ENCODE data around the gene FGF14.
A peak's percentile ranks its signal among the peaks of the same experiment; 100 is the strongest.

The FGF14 gene

DNA sequence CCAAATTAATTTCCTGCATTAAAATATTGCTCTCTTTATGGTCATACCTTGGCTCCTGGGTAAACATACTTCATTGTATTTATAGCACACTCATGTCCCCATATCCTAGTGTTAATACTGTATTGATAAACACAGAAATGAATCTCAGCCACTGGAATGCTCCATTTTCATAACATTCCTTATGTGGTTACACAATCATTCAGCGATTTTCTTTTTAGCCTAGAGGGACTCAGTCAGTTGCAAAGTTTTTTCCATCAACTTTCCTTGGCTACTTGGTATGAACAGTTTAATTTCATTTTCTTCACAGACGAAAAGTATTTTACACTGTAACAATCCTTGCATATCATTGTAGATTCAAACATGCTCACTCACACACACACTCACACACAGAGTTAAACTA is 471.5 kb downstream of the FGF14 start:
- DNase-seq (ENCODE audit: low read depth): no peak

DNA sequence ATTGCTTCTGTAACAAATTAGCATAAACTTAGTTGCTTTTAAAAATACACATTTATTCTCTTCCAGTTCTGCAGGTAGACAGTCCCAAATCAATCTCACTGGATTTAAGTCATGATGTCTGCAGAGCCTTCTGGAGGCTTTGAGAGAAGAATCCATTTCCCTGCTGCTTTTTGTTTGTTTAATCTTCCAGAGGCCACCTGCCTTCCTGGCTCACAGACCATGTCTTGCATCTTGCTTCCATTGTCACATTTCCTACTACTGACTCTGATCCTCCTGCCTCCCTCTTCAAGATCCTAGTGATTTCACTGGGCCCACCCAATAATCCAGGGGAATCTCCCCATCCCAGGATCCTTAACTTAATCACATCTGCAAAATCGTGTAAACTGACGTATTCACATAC is 476.1 kb downstream of the FGF14 start:
- DNase-seq (ENCODE audit: low read depth): no peak

DNA sequence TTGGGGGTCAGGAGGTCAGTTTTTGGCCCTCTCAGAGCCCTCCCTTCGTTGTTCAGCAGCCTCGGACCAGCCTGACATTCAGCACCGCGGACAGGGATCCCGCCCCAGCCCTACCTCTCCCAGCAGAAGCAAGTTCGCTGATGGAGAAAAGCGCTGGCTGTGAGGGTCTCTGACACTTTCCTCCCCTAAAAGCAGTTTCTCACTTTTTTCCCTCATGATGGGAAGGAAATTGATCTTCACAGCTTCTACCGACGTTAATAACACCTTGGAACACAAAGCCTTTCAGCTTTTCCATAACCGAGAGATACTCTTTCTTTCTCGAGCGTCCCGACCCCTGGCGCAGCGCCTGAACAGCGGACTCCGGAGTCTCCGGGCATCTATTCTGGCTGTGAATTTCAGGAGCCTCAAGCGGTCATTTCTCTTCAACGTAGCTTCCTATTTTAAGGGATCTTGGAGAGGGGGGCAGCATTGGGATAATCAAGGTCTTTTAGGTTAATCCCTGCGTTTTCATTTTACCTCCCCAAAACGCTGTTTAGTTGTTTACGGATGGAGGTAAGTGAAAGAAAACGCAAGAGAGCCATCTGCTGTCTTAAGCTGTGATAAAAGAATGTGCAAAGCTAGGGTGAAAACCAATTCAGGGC is 482.2 kb downstream of the FGF14 start:
- no peak for DNase-seq (ENCODE audit: low read depth)

DNA sequence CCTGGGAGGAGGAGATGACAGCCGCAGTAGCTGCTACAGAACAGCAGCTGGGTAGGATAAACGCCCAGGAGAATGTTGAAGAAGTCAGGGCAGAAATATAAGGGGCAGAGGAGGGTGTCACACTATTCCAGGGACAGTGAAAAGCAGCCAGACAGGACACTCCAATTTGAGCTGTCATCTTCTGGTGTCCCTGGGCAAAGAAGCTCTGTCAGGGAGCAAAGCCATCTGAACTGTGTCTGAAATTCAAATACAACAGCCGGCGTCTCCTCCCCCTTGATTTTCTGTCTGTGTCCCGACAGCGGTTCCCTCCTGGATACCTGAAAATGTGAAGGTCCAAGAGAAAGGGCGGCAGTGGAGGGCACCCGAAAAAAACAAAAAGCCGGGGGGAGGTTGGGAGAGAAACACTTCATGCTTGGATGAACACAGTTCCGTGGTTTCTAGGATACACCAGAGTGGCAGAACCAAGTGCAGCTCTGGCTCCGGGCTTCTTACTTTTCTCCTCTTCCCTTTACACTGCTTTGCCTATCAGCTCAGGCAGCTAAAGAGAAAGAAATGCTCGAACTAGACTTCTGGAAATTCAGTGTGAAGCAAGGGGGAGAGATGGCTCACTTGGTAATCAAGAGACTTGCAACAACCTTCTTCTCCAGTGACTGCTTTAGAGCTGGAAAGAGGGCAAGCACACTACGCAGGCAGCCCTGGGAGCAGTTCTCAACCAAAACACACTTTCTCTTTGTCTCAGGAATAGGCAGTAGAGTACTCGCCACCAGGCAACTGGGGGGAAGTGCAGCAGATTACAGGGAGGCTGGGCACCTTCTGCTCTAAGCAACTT is 483.8 kb downstream of the FGF14 start:
- DNase-seq (ENCODE audit: low read depth): no peak

DNA sequence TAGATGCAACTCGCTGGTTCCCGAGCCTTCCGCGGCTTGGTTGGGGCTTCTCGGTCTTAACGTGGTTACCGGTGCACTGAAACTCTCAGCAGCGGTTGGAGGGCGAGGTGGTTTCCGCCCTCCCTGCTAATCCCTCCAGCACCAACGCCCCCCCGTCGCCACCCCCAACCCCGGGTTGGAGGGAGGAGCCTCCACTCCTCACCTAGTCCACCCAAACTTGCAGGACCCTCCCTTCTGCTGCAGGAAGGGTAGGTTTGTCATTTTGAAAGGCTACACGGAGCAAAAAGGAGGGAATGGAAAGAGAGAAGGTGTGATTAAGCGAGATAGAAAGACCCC is 484.4 kb downstream of the FGF14 start:
- no peak for DNase-seq (ENCODE audit: low read depth)

DNA sequence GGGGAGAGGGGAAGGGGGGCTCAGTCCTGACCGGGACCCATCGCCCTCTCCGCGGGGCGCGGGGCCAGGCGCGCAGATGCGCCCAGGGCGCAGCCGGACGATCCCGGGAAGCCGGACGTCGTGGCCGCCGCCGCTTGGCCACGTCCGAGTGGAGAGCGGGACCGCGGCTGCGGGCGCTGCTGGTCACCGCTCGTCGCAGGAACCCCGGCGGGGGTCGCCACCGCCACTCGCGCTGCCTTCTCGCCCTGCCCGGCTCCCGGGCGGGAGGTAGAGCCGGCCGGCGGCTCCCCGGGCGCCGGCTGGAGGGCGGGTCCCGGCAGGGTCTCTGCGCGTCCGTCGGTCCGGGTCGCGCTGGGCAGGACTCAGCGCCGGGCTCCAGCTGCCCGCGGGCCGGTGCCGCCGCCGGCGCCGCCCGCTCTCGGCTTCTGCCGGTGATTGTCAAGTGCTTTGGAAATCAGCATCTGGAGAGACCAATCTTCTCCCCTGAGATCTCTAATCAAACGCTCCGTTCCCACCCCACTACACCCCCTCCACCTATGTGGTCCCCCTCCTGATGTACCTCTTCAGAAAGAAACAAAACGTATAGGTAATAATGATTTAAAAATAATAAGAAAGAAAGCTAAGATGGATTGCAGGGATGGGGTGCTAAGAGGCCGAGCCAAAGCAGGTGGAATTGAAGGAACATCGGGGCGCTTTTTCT is 484.9 kb downstream of the FGF14 start:
- no peak for DNase-seq (ENCODE audit: low read depth)

DNA sequence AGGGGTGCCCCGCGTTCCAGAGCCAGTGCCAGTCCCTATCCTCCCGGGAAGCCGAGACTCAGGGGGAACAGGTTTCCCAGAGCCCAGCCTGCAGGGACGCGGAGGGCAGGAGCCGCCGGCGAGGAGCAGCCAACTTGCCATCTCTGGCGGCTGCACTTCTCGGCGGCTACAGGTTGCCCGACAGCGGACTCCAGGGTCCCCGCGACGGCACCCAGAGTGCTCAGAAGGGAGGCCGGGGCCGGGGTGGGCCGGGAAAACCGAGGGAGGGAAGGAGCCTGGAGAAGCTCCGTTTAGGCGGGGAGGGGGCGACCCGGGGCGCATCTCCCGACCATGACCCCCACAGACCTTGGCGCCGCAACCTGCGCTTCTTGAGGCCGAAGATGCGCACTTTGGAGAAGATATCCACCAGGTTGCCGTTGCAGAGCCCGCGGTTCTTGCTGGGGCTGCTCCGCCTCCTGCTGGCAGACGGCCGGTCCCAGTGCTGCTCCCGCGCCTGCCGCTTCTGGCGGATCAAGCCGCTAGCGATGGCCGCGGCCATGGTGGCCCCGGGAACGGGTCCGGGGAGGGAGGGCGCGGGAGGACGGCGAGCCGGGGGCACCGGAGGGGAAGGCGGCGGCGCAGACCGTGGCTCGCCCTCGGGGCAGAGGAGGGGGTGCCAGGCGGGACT is 485.6 kb downstream of the FGF14 start:
- no peak for DNase-seq (ENCODE audit: low read depth)

DNA sequence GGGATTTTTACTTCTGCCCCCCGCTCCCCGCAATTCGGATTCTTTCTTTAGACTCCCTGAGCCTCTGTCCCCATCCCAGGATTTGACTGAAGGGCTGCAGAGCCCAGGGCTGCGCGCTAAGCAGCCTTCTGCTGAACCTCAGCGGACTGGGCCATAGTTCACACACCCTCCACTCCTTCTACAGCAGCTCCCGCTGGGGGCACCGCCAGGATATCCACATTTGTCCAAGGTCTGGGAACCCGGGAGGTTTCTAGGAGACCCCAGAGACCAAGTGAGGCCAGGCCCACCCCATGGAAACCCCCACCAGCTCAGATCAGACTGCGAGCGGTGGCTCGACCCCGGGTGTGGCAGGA is 486.1 kb downstream of the FGF14 start:
- DNase-seq (ENCODE audit: low read depth): no peak

DNA sequence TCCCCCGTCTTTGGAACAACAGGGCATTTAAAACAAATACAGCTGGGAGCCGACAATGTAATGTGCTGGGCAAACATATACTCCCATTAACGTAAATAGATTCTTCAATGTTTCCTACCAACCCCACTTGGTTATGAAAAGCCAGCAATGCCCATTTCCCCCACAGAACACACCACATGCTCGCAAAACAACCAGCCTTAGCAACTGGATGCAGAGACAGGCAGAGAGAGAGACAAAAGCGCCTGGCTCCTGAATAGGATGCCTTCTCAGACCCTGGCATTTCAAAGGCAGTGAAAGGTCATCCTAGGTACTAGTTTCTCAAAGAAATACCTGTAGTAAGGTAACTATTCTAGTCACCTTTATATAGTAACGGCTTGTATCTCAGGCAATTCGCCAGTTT is 486.5 kb downstream of the FGF14 start:
- no peak for DNase-seq (ENCODE audit: low read depth)

DNA sequence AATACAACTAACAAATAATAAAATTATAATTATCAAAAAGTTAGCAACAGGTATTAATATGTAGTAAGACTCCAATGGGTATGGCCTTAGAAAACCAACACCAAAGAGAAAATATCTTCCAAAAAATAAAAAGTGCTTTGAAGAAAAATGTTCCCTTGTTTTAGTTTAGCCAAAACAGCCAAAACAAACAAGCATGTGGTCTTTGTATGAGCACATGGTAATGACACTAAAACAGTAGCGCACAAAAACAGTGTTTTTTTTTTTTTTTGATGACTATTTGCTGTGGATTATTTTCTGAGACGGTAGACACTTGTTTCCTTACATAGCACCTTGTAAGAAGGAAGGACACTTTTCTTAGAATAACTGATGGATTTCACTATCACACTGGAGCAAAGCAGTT is 490.1 kb downstream of the FGF14 start:
- no peak for DNase-seq (ENCODE audit: low read depth)

DNA sequence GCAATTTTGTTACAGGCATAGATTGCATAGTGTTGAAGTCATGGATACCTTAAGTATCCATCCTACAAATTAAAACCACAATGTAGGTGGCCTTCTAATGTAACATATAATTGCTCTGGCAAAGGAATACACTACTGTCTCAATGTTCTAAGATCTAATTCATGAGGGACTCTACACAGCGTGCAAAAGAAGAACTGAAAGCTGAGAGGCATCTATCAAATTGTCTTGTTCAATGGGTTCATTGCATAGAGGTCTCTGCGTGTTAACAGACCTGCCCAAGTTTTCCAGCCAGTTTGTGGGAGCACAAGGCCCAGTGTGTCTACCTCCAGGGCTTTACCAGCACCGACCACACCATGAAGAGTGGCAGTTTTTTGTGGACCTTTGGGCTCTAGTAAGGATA is 498.0 kb downstream of the FGF14 start:
- no peak for DNase-seq (ENCODE audit: low read depth)

DNA sequence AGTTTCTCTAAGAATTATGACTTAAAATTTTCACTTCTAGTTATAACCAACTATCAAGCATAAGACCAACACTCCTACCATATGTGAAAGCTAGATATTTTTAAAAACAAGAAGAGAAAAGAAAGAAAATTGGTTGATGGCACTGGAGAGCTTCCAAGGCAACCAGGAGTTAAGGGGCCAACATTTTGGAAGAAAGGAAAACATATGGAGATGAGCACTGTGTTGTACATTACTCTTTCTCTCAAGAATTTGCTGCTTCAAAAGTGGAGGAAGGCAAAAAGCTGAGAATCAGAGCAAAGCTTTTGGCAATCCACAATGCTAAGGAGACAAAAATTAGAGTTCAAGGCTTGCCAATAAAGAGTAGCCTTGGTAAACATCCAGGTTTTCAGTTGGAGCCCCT is 503.2 kb downstream of the FGF14 start:
- DNase-seq (ENCODE audit: low read depth): no peak

DNA sequence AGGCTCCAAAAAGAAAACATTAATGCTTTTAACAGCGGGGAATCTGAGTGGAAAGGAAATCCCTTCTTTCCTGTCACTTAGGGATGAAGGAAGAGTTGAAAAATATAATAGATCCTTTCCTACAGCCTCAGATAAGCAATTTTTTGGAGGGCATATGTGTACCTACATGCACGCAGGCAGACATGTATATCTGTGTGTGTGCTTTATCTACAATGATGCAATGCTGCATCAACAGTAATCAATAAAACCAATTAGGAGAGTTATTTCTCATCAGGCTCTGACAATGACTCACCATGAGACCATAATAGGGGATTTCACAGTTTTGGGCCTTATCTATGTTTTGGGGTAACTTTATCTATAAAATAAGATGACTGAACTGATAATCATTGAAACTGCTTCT is 505.3 kb downstream of the FGF14 start:
- DNase-seq (ENCODE audit: low read depth): no peak

DNA sequence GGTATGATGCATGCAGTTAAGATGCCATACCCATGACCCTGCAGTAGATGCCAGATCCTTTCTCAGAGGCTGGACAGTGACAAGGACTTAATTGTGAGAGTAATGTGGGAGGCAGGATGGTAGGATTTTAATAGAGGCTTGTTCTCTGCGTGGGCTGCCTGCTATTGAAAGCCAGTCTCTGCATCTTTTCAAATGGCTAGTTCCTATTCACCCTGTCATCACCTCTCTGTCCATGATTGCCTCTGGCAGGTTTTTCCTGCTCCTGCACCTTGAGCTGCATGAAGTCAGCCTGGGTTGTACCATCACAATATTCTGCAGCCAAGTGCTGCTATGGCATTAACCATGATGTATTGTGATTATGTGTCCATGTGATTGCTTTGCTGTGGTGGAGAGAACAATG is 508.8 kb downstream of the FGF14 start:
- no peak for DNase-seq (ENCODE audit: low read depth)

DNA sequence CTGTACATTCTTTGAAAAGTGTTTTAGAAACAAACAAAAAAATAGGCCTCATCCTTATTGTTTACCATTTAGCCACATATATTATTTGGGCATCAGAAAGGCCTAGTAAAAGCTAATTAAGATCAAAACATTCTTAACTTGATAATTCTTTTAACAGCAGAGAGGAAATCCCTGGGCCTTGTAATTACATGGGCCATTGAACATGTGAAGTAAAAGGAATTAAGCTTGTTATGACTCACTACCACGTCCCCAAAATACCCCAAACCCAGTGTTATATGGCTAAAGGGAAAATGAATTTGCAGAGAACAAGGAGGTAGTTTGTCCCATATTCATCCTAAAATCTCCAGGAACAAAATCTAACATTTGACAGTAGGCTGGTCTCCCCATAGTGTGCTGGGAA is 509.6 kb downstream of the FGF14 start:
- DNase-seq (ENCODE audit: low read depth): no peak

DNA sequence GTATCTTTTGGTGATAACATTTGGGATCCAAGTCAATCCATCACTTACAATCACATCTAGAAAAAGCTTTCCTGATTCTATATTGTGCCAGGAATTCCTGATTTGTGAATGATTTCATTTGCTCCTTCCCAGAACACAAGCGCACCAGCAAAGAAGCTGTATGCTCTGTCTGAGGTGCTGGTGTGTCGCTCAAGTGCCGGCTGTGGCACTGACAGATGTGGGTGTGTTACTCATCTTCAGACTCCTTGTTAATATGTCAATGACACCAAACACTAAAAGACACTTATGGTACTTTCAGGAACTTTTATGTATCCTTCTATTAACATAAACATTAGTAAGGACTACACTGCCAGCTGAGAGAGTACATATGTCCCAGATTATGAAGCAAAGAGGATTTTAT is 520.3 kb downstream of the FGF14 start:
- no peak for DNase-seq (ENCODE audit: low read depth)

DNA sequence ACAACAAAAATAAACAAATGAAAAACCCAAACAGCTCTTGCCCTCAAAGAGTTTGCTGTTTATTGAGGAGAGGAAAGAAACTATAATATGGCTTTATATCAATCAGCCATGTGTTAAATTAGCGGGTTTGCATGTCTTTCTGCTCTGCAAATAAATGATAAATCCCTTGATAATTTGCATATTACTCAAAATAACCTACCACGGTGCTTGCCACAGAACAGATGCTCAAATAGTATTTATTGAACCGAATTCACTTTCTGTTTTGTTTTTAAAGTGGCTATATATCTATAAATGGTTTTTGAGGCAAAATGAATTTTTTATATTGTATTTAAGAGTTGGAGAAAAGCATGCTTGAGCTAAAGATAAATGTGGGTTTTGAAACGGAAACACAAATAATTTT is 521.3 kb downstream of the FGF14 start:
- no peak for DNase-seq (ENCODE audit: low read depth)

DNA sequence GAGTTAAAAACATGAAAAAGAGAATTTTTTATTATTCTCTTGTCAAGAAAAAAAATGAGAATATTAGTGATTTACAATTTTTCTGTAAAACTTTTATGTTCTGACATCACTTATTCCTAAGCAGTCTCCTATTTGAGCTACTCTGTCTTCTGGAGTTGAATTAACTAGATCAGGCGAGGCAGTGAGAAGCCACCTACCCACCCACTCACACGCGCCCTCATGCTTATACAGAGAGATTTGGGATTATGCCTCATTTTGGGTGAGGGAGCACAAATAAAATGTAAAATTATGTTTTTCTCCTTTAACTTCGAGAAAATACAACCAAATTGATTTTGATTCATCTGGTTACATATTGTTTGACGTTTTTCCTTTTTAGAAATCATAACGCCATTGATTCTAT is 524.9 kb downstream of the FGF14 start:
- DNase-seq (ENCODE audit: low read depth): no peak

DNA sequence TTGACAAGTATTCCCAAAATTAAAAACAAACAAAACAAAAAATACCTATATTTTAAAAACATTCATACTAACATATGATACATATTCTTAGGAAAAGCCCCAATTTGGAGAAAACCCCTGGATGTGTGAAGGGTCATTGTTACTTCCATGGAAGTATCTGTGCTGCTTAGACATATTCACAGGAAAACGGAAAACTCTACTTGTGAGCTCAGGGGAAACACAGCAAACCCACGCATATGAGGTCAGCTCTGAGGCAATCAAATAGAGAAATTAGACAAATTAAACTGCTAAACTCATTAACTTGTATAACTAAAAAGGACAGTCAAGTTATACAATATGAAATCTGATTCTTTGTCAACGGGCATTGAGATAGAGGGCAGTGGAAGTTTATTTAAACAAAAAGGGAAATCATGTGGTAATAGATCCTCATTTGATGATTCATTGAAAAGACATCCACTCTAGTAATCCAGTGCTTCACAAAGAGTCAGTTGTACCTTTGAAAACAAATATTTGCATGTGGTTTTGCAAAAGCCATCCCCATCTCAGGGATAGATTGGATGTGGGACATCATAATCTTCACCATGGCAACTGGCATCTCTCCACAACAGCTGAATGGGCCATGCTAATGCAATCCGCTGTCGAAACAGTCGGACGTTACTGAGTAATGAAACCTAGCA is 526.0 kb downstream of the FGF14 start:
- DNase-seq (ENCODE audit: low read depth): peak; percentile 62

DNA sequence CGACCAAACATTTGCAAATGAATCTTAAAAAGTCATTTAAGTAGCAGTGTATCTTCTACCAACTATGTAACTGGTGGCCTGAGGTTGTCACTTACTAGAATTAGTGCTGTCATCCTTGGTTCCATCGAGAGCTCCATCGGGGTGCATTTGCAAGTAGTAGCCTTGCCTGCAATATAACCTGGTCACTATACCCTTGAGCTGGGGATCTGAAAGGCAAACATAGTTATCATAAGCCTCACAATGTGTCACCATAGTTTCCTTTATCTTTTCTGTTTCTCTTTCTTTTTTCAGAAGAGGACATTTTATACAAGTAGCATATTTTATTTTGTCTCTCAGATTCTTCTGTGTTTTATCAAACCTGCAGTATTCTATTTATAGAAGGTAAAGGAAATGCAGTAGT is 526.8 kb downstream of the FGF14 start:
- DNase-seq (ENCODE audit: low read depth): no peak

DNA sequence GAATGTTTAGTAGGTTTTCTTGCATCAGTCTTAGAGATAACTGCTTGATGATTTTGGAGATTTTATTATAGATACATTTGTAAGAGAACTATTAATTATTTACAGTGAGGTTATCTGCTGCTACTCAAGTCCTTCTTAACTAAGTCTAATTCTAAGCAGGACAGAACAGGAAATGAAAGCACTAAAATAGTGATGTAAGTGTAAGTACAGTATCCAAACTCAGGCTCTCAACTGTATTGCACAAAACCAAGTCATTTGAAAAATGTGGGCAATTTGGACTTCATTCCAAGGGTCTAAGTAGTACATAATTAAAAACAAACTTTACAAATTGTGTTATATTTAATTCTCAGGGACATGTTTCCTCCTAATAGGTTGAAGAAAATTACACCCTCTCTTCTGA is 532.3 kb downstream of the FGF14 start:
- no peak for DNase-seq (ENCODE audit: low read depth)

All from HS-5 (cell line).